Measurements from ENCODE around the gene ELOA. TPM values are rescaled to one million over a fixed set of nuclear protein-coding genes. Genes with fewer than 3 reads are reported as not detected.

ELOA gene
- total and polyA plus RNA-seq, 2 of the 13 experiments (the other 11 are each of a cell fraction or from before 2014, with no cell fraction given), result 14.2 to 28.5 TPM

GRCh38 chr1:23800400-23801337, 57.4 kb downstream of the ELOA start, which contains the start of gene GALE (continued):
- 0 out of 2 replicates have a peak, but pooled peaks have one; percentile 33 for TF ChIP-seq HOXA5 (CRISPR knock-in tag; IDR thresholded peaks at IDR 0.05)
- no peak for TF ChIP-seq ZNF557 (CRISPR knock-in tag; IDR thresholded peaks at IDR 0.05)
- TF ChIP-seq ZKSCAN5 (CRISPR knock-in tag; IDR thresholded peaks at IDR 0.05), result no peak; the same call in 1 of the 2 replicates
- TF ChIP-seq CBX1 (IDR thresholded peaks at IDR 0.05; ENCODE audit: low read depth), result no peak
- TF ChIP-seq REPIN1 (CRISPR knock-in tag; IDR thresholded peaks at IDR 0.05; ENCODE audit: borderline replicate concordance, low read depth), result no peak; the same call in 1 of the 2 replicates
- TF ChIP-seq HDAC1 (CRISPR knock-in tag; IDR thresholded peaks at IDR 0.05), result peak; percentile 76
- peak; percentile 90; the same call in 1 of the 2 replicates for TF ChIP-seq ELF4 (CRISPR knock-in tag; IDR thresholded peaks at IDR 0.05; ENCODE audit: borderline replicate concordance)
- no peak; the same call in 1 of the 2 replicates for TF ChIP-seq NFYC (CRISPR knock-in tag; IDR thresholded peaks at IDR 0.05)
- TF ChIP-seq ZNF639 (CRISPR knock-in tag; conservative IDR thresholded peaks at IDR 0.05), result peak; percentile 66; the same call in 1 of the 2 replicates
- TF ChIP-seq FLYWCH1 (CRISPR knock-in tag; IDR thresholded peaks at IDR 0.05), result no peak
- TF ChIP-seq STAT5B (CRISPR knock-in tag; IDR thresholded peaks at IDR 0.05), result peak; percentile 15; the same call in 1 of the 2 replicates
- no peak for TF ChIP-seq FOXO1 (CRISPR knock-in tag; IDR thresholded peaks at IDR 0.05)
- TF ChIP-seq ZNF629 (CRISPR knock-in tag; conservative IDR thresholded peaks at IDR 0.05), result no peak
- peak; percentile 80; the same call in 1 of the 2 replicates for TF ChIP-seq ZNF784 (CRISPR knock-in tag; IDR thresholded peaks at IDR 0.05; ENCODE audit: borderline replicate concordance)
- peak; percentile 44; the same call in 1 of the 2 replicates for TF ChIP-seq IKZF5 (CRISPR knock-in tag; IDR thresholded peaks at IDR 0.05)
- 0 out of 2 replicates have a peak, but pooled peaks have one; percentile 19 for TF ChIP-seq ZNF441 (CRISPR knock-in tag; IDR thresholded peaks at IDR 0.05; ENCODE audit: borderline replicate concordance)
- no peak for TF ChIP-seq ATRX (CRISPR knock-in tag; IDR thresholded peaks at IDR 0.05; ENCODE audit: borderline replicate concordance)
- no peak for TF ChIP-seq PCBP1 (IDR thresholded peaks at IDR 0.05; ENCODE audit: borderline replicate concordance, low read depth, low read length)
- no peak for TF ChIP-seq PRPF4 (IDR thresholded peaks at IDR 0.05; ENCODE audit: low read depth, low read length, poor library complexity, severe bottlenecking)
- 0 out of 2 replicates have a peak, but pooled peaks have one; percentile 62 for TF ChIP-seq ETS1 (CRISPR knock-in tag; IDR thresholded peaks at IDR 0.05)
- no peak for TF ChIP-seq MBNL3 (CRISPR knock-in tag; conservative IDR thresholded peaks at IDR 0.05)
- TF ChIP-seq MYC (CRISPR knock-in tag; IDR thresholded peaks at IDR 0.05; ENCODE audit: borderline replicate concordance), result peak; percentile 72
- TF ChIP-seq THAP11 (CRISPR knock-in tag; IDR thresholded peaks at IDR 0.05), result peak; percentile 90
- TF ChIP-seq ZMYM2 (CRISPR knock-in tag; IDR thresholded peaks at IDR 0.05), result no peak
- no peak for TF ChIP-seq KLF11 (CRISPR knock-in tag; IDR thresholded peaks at IDR 0.05)
- TF ChIP-seq RCOR2 (CRISPR knock-in tag; IDR thresholded peaks at IDR 0.05), result no peak
- TF ChIP-seq ZNF83 (CRISPR knock-in tag; IDR thresholded peaks at IDR 0.05; ENCODE audit: borderline replicate concordance), result no peak
